Right atrium auricular region (tissue), 2 donors: Measurements from ENCODE around the gene DGKD. TPM values are rescaled to one million over a fixed set of nuclear protein-coding genes. Genes with fewer than 3 reads are reported as not detected.

ENCODE experiments used
- DNase-seq: peaks from one replicate; pipeline ENCODE4 v3.0.0-alpha.2; 2019; ENCODE audit warnings: low spot score
- H3K27ac ChIP-seq, 2 donors: fragments of 200-600 bp; sonication (generic); 1 replicate in 1 of 2; 2 replicates in 1 of 2; pipeline ENCODE4 v1.5.1; 2016 to 2019
- H3K27me3 ChIP-seq, 2 donors: fragments of 200-600 bp; sonication (generic); one replicate each; pipeline versions ENCODE4 v1.5.1 to v1.6.0; 2017 to 2019
- H3K36me3 ChIP-seq: fragments of 200-600 bp; sonication (generic); one replicate; pipeline ENCODE4 v1.5.1; 2016
- H3K4me1 ChIP-seq, 2 donors: fragments of 200-600 bp; sonication (generic); one replicate each; pipeline versions ENCODE4 v1.5.1 to v1.6.0; 2017 to 2019
- H3K4me3 ChIP-seq, 2 donors: fragments of 200-600 bp; sonication (generic); 1 replicate in 1 of 2; 2 replicates in 1 of 2; pipeline ENCODE4 v1.5.1; 2017 to 2019; ENCODE audit warnings: mild to moderate bottlenecking in 1 of 2, moderate library complexity in 1 of 2
- H3K9me3 ChIP-seq, 2 donors: fragments of 200-600 bp; sonication (generic); one replicate each; pipeline ENCODE4 v1.5.1; 2019
- CTCF ChIP-seq, 2 donors: fragments of 200-600 bp; sonication (generic); IDR thresholded peaks; one replicate each; pipeline ENCODE4 v1.5.1; 2019; ENCODE audit warnings: antibody characterized with exemption in 2 of 2
- total RNA-seq, 2 donors: library from RNA; depleted of rRNA; stranded (reverse); fragments of >200 nt; gene quantifications; one replicate each; pipeline ENCODE4 v1.1.0, GENCODE V29; 2016

DGKD gene
- total RNA-seq, 2 donors from 2014 or later: 18.4 to 40.1 TPM

GRCh38 chr2:233354500-233354924 is 218 bp downstream of the DGKD start:
- Histone ChIP-seq H3K4me3 (peak overlapping the region; percentile 67 to 75), H3K9me3 (no peaks in the 10 kb centered on the region), H3K27ac (no peak overlapping the region), H3K4me1 (peaks cover 0 to 22% of the 10 kb centered on the region in 2 donors), H3K27me3 (no peaks in the 10 kb centered on the region), H3K36me3 (no peaks in the 10 kb centered on the region)
- TF ChIP-seq CTCF (IDR thresholded peaks at IDR 0.05): no peak
- DNase-seq: no peak

- no peak for DNase-seq
- Histone ChIP-seq H3K27me3 (no peaks in the 10 kb centered on the region), H3K27ac (peak overlapping the region in 1 of 2 donors; percentile 46), H3K4me3 (peak overlapping the region; percentile 67 to 75), H3K36me3 (no peaks in the 10 kb centered on the region), H3K9me3 (no peaks in the 10 kb centered on the region), H3K4me1 (peaks cover 0 to 22% of the 10 kb centered on the region in 2 donors)
- TF ChIP-seq CTCF (IDR thresholded peaks at IDR 0.05): no peak
Measured at GRCh38 chr2:233354971-233355574, 779 bp downstream of the DGKD start.

GRCh38 chr2:233355916-233356315 is 1.6 kb downstream of the DGKD start:
- H3K27me3 ChIP-seq: no peaks in the 10 kb centered on the region
- no peak for TF ChIP-seq CTCF (IDR thresholded peaks at IDR 0.05)
- H3K27ac ChIP-seq: no peak overlapping the region
- no peak for DNase-seq
- peaks cover 0 to 23% of the 10 kb centered on the region in 2 donors for H3K4me1 ChIP-seq
- H3K9me3 ChIP-seq: no peaks in the 10 kb centered on the region
- no peak overlapping the region for H3K4me3 ChIP-seq
- no peaks in the 10 kb centered on the region for H3K36me3 ChIP-seq

GRCh38 chr2:233356546-233357308 is 2.4 kb downstream of the DGKD start:
- H3K4me1 ChIP-seq: peaks cover 0 to 31% of the 10 kb centered on the region in 2 donors
- no peak overlapping the region for H3K4me3 ChIP-seq
- H3K27me3 ChIP-seq: no peaks in the 10 kb centered on the region
- no peak for TF ChIP-seq CTCF (IDR thresholded peaks at IDR 0.05)
- DNase-seq: no peak
- H3K36me3 ChIP-seq: no peaks in the 10 kb centered on the region
- H3K9me3 ChIP-seq: no peaks in the 10 kb centered on the region
- H3K27ac ChIP-seq: no peak overlapping the region

GRCh38 chr2:233358335-233358734 is 4.0 kb downstream of the DGKD start:
- no peak overlapping the region for H3K27ac ChIP-seq
- H3K4me3 ChIP-seq: no peak overlapping the region
- no peaks in the 10 kb centered on the region for H3K9me3 ChIP-seq

More at GRCh38 chr2:233358335-233358734, 4.0 kb downstream of the DGKD start:
- Histone ChIP-seq H3K27me3 (no peaks in the 10 kb centered on the region), H3K4me1 (peaks cover 0 to 28% of the 10 kb centered on the region in 2 donors), H3K36me3 (no peaks in the 10 kb centered on the region)
- DNase-seq: no peak
- no peak for TF ChIP-seq CTCF (IDR thresholded peaks at IDR 0.05)
